HG03354 (cell line): ENCODE measurements around the gene TCP1.
"Not testable (repeated sequence)": the region's sequence is repeated elsewhere in the genome, so short reads cannot be mapped to it uniquely, and the experiment has no call there.

Experiments
- ATAC-seq: cut with Tn5 transposase; IDR thresholded peaks from one replicate; pipeline ENCODE4 v1.9.1; 2021; ENCODE audit warnings: mild to moderate bottlenecking; ENCODE audit not compliant: unreplicated experiment, poor library complexity, severe bottlenecking

TCP1 gene

GRCh38 chr6:159819098-159819497, 29.7 kb upstream of the TCP1 start:
- no peak for ATAC-seq

DNA sequence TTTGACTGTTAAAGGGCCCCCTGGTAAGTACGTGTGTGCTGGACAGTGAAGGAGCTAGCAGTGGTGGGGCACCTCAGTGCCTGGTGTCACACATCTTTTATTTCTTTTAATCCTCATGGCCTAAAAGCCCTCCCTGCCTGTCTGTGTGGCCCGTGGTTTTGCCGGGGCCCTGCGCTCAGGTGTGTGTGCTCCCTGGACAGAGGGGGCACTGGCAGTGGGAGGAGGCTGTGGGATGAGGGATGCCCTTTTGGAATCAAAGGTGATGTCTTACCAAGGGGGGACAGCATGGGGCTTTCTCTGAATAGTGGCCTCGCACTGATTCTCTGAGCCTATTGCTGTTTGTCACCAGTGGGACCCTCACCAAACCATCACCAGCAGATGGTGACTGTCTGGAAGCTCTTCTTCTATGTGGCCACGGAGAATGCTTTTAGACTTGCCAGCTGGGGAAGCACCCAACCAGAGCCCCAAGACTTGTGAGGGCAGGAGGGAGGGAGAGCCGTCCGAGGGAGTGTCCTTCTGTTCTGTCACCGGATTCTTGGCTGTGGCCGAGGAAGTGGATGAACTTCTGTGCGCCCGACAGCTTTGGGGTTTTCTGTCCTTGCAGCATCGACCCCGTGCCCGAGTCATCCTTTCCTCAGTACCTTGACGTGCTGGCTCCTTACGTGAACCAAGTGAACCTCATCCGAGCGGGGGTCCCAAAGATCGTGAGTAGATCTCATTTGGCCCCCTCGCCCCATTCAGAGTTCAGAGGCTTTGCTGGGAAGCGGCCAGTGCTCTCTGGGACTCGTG, 28.7 kb upstream of the TCP1 start:
- ATAC-seq = no peak

- not testable (repeated sequence) for ATAC-seq
These were observed 27.4 kb upstream of the TCP1 start for GRCh38 chr6:159816775-159817174.

DNA sequence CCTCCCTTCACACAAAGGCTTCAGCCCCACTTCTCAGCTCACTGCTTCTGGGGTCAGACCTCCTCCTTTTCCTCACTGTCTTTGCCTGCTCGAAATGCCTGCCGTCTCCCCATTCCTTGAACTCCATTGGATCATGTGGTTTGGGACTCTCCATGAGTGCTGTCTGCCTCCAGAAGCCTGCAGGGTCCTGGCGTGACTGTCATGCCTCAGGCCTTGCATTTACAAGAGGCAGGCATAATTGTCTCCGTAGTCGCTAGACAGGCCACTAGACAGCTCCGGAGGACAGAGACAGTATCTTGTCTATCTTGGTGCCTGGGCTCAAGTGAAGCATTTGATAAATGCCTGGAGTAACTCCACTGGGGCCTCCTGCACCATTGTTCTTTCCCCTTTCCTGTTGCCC, 26.0 kb upstream of the TCP1 start:
- ATAC-seq = no peak

DNA sequence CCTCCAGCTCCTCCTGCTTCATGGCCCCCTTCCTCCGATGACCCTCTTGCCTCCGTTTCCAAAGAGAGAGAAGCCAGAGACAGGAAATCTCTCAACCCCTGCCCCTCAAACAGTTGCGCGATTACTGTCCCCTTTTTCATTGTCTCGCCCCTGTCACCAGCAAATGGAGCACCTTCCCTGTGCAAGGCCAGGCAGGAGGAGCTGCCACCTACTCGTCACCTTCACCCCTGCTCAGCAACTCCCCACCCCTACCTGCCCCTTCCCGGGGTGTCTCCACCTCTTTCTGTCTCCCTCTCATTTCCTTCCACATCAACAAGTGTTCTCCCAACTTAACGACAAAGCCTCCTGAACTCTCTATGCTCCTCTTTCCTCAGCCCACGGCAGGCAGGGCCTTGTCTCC, 24.4 kb upstream of the TCP1 start:
- ATAC-seq = no peak

DNA sequence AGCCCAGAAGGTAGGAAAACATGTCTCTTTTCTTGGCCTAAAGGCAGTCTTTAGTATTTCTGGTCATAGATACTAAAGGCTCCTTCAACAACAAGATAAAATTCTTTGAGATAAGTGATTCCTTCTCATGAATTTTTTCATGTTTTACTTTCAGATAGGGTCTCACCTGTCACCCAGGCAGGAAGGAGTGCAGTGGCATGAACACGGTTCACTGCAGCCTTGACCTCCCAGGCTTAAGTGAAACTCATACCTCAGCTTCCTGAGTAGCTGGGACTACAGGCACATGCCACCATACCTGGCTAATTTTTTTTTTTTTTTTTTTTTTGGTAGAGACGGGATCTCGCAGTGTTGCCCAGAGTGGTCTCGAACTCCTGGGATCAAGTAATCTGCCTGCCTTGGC, 19.7 kb upstream of the TCP1 start:
- ATAC-seq = no peak

DNA sequence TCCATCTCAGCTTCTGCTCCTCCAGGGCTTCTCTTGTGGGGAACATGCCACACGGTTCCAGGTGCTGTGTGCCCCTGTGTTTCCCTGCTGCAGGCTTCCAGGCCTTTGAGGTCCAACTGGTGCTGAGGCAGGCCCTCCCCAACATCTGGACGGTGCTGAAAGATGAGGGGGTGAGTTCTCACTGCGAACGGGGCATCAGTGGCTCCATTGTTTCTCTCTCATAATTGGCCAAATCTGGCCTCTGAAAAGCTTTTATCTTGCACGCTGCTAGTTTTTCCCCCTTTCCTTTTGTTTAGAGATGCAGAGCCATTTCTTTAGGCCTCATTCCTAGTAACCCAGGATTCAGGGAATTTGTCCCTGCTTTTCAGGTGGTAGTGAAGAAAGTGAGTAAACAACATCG, 19.2 kb upstream of the TCP1 start:
- no peak for ATAC-seq

- ATAC-seq = no peak
These were observed 17.9 kb upstream of the TCP1 start for GRCh38 chr6:159807150-159807858.

DNA sequence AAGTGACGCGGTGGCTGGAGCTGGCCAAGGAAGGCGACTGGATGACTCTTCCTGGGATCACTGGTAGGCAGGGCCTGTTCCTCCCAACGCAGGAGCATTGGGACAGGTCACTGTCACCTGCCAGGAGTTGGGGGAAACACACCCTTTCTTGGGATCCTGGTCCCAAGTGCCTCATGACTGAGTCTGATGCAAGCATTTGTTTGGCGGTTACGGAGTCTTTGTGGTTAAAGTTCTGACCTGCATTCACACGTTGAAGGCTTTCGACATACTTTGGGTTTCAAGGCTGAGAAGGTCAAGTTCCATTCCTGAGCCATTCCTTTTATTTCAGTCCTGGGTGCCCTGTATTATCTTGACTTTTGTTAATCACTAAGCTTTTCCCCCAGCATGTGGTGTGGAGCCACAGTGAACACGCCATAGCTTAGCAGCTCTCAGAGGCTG, 16.6 kb upstream of the TCP1 start:
- no peak for ATAC-seq

DNA sequence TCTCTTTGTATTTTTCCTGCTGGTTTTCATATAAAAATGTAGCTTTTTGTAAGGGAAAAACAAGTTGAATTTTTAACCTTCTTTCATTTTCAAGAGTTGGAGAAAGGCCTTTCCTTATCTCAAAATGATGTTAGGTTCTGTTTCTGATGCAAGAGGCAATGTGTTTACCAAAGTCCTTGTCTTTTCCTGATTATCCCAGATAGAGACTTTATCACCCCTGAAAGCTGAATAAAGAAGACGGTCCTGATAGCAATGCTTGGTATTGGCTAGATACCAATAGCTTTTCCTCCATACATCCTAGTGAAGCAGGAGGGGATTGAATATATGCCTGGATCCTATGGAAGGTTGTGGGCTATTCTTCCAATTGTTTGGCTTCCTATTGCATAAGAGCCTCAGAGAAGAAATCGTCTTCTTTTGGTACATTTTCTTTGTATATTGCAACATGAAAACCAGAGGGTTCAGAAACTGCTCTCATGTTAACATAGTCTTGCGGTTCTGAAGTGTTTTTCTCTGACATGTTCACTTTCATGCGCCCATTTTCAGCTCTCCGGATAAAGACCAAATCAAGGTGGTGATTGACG, 16.1 kb upstream of the TCP1 start:
- ATAC-seq = no peak

GRCh38 chr6:159804504-159804903, 15.1 kb upstream of the TCP1 start:
- no peak for ATAC-seq

DNA sequence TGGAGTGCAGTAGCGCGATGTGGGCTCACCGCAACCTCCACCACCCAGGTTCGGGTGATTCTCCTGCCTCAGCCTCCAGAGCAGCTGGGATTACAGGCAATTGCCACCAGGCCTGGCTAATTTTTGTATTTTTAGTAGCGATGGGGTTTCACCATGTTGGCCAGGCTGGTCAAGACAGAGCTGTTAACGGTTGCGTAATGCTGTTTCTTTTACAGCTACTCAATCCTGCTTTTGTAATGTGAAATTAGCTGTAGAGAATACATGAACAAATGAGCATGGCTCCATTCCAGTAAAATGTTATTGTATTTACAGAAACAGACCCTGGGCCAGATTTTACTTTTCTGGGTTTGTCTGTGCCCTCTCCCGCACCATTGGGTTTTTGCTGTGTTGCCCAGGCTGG, 12.5 kb upstream of the TCP1 start:
- no peak for ATAC-seq

GRCh38 chr6:159800141-159800865, 10.9 kb upstream of the TCP1 start, which contains the start of gene PNLDC1:
Gene PNLDC1 (plus strand): TSS chr6:159800276. CDS start chr6:159800308, 32 bp downstream.
- ATAC-seq = no peak

GRCh38 chr6:159797554-159797953, 8.2 kb upstream of the TCP1 start:
- ATAC-seq = no peak

GRCh38 chr6:159794976-159795375, 5.6 kb upstream of the TCP1 start:
- ATAC-seq = not testable (repeated sequence)

DNA sequence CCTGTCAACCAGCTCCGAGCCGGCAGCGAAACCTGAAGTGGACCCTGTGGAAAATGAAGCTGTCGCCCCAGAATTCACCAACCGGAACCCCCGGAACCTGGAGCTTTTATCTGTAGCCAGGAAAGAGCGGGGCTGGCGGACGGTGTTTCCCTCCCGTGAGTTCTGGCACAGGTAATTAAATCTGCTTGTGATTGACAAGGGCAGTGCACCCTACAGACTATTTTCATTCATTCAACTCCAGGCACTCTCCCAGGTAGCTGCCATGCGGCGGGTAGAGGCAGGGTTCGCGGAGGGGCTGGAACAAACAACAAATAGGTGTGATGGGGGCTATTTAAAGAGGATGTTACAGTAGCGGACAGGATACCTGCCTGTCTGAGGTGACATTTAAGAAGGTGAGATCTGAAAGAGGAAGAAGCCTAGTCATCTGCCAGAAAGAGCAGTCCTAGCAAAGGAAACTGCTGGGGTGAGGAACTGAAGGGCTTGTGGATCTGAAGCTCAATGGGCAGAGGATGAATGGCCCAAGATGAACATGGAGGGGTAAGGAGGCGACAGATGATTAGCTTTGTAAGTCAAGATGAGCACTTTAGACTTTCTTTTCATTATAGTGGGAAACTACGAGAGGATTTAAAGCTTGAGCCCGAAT, 1.7 kb upstream of the TCP1 start:
- ATAC-seq = no peak

DNA sequence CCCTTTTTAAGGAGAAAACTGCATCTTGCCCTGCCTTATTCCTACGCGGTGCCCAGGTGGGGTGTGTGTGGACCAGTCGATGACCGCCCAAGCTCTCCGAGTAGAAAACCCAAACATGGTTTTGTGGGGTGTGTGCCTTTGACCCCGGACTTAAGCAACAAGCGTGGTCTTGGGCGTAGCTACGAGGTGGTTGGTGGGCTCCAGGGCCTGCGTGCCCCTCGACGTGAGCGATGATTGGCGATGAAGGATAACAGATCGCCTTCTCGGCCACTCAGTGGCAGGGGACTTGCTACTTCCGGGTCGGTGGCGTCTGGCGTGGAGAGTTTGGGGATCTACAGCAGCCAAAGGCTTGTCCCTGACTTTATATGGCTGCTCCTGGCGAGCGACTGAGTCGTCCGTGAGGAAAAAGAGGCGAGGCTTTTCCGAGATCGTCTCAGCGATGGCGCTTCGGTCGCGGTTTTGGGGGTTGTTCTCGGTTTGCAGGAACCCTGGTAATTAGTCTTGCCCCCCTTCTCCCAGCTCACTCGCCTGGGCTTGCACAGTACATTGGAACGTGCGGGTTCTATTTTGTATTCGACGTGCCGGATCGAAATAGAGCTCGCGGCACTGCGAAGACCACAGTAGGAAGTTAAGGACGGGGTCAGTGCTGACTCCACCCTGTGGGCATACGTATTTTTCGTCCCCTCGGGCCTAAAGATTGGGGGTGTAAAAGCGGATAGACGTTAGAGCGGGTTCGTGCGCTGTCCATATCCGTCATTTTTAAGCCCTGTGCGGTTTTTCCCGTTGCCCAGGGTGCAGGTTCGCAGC, 950 bp upstream of the TCP1 start, which contains the start of gene MRPL18:
TSS of gene MRPL18 (plus strand) at position 319 of the 807 bp plus-strand sequence. CDS start at position 440, 121 bp downstream.
- ATAC-seq = peak; percentile 88

DNA sequence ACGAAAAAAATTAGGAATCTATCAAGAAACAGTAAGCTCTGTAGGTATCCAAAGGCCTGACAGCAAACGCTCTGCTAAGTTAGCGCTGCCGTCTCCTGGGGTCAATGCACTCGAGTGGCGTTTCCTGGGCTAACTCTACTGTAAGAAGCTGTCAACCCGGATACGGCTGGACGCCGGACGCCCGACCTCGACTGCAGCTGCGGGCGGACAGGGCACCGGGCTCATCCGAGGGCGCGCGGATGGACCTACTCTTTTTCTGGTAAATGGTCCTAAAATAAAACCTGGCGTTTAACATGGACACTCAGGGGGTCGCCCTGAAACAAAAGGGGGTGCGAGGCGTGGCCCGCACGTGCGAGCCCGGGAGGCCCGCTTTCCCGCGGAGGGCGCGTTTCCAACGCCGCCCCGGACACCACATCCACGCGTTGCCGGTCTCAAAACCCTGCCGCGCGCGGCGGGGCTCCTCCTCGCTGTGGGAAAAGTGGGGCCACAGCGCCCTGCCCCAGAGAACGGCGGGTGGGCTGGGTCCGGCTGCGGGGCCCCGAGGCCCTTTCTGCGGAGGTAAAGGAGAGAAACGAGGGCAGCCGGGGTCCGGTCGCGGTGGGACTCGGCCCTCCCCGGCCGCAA, 537 bp downstream of the TCP1 start:
- peak; percentile 0 for ATAC-seq
